Calu3 (cell line): ENCODE data around the gene FAF2. TPM values are rescaled to one million over a fixed set of nuclear protein-coding genes. Genes with fewer than 3 reads are reported as not detected.

Experiments
- BruUV-seq: library from RNA; stranded (reverse); fragments of 400-500 nt; replicated peaks from 2 replicates; lab custom pipeline; 2021; lab: Mats Ljungman, UMichigan
- CTCF ChIA-PET: fragments of 300-600 bp; sonication (Branson Sonifier 250); formaldehyde crosslinking; loops from one replicate; lab custom pipeline; 2022; ENCODE audit warnings: antibody characterized with exemption; lab: Charles Lee
- DNase-seq: peaks from one replicate; pipeline ENCODE4 v3.0.0; 2022
- H3K27ac Mint-ChIP-seq: one replicate; pipeline ENCODE4 v1.8.0; 2022; ENCODE audit warnings: mixed read lengths; ENCODE audit not compliant: unreplicated experiment
- H3K27me3 Mint-ChIP-seq: one replicate; pipeline ENCODE4 v1.8.0; 2022; ENCODE audit warnings: mixed read lengths; ENCODE audit not compliant: unreplicated experiment
- H3K36me3 Mint-ChIP-seq: one replicate; pipeline ENCODE4 v1.8.0; 2022; ENCODE audit warnings: mild to moderate bottlenecking, moderate library complexity, mixed read lengths; ENCODE audit not compliant: insufficient read depth, unreplicated experiment
- H3K4me1 Mint-ChIP-seq: one replicate; pipeline ENCODE4 v1.8.0; 2022; ENCODE audit warnings: mild to moderate bottlenecking, low read depth, mixed read lengths; ENCODE audit not compliant: unreplicated experiment
- H3K4me3 Mint-ChIP-seq: one replicate; pipeline ENCODE4 v1.8.0; 2022; ENCODE audit warnings: mild to moderate bottlenecking, low read depth, moderate library complexity, mixed read lengths; ENCODE audit not compliant: unreplicated experiment
- H3K9me3 Mint-ChIP-seq: one replicate; pipeline ENCODE4 v1.8.0; 2022; ENCODE audit warnings: low read depth, mixed read lengths; ENCODE audit not compliant: unreplicated experiment
- intact Hi-C: fragments of 100-400 bp; cut with micrococcal nuclease; formaldehyde crosslinking; loops from one replicate; pipeline ENCODE4 v1.10.0; 2022; ENCODE audit not compliant: unreplicated experiment
- total RNA-seq: library from RNA; stranded (reverse); gene quantifications from 2 replicates; pipeline ENCODE4 v1.2.3, GENCODE V29; 2022
- TF ChIP-seq, protein P1 (sequence below): fragments of 200-600 bp; IDR thresholded peaks from one replicate; pipeline ENCODE4 v1.8.0; 2022; ENCODE audit warnings: antibody characterized with exemption; ENCODE audit not compliant: unreplicated experiment

Gene FAF2
- total RNA-seq, 1 experiment from 2014 or later: 73.6 TPM

DNA sequence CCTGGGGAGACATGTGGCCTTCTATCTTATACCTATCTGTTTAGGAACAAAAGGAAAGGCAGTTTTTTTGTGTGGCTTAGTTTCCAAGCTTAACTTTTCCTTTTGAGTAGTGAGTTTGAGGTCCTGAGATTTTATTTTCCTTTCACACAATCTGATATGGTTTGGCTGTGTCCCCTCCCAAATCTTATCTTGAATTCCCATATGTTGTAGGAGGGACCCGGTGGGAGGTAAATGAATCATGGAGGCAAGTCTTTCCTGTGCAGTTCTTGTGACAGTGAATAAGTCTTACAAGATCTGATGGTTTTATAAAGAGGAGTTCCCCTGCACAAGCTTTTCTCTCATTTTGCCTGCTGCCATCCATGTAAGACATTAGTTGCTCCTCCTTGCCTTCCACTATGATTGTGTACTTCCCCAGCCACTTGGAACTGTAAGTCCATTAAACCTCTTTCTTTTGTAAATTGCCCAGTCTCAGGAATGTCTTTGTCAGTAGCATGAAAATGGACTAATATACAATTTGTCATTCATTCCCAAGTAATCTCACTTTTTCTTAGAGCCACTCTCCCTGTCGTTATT is 27.1 kb upstream of the FAF2 start:
- DNase-seq: no peak
- H3K4me3 Mint-ChIP-seq: no peak overlapping the region
- peaks cover 17% of the 10 kb centered on the region for H3K36me3 Mint-ChIP-seq
- H3K4me1 Mint-ChIP-seq: peaks cover 46% of the 10 kb centered on the region
- H3K27me3 Mint-ChIP-seq: no peaks in the 10 kb centered on the region
- no peak overlapping the region for H3K27ac Mint-ChIP-seq
- peaks cover 4% of the 10 kb centered on the region for H3K9me3 Mint-ChIP-seq
- CTCF ChIA-PET: no interaction called here
- TF ChIP-seq, protein P1, sequence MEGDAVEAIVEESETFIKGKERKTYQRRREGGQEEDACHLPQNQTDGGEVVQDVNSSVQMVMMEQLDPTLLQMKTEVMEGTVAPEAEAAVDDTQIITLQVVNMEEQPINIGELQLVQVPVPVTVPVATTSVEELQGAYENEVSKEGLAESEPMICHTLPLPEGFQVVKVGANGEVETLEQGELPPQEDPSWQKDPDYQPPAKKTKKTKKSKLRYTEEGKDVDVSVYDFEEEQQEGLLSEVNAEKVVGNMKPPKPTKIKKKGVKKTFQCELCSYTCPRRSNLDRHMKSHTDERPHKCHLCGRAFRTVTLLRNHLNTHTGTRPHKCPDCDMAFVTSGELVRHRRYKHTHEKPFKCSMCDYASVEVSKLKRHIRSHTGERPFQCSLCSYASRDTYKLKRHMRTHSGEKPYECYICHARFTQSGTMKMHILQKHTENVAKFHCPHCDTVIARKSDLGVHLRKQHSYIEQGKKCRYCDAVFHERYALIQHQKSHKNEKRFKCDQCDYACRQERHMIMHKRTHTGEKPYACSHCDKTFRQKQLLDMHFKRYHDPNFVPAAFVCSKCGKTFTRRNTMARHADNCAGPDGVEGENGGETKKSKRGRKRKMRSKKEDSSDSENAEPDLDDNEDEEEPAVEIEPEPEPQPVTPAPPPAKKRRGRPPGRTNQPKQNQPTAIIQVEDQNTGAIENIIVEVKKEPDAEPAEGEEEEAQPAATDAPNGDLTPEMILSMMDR: no peak
- no TSS peak for BruUV-seq
- intact Hi-C loops: no loop called here

- CTCF ChIA-PET: interaction anchor here (0.6 kb wide), 1 partner anchor 882 kb away, joined by 3 read pairs; no protein-coding TSS in a partner anchor
- intact Hi-C loops: no loop called here
- no peak for DNase-seq
Measured at GRCh38 chr5:176424181-176424580, 24.0 kb upstream of the FAF2 start.

DNA sequence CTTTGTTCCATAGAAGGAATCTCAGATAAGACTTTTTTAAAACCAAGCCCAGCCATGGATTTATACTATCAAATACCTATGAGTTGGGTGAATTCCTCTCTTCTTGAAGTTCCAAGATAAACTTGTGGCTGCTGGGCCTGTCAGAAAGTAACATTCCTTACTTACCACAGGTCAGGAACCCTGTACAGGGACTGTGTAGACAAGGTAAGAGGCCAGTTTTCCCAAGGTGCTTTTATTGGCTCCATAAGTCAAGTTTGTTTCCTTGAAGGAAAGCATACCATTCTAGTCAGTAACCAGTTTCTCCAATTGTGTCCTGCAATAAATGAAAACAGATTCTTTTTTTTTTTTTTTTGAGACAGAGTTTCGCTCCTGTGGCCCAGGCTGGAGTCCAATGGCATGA is 23.0 kb upstream of the FAF2 start:
- peaks cover 4% of the 10 kb centered on the region for H3K9me3 Mint-ChIP-seq
- intact Hi-C loops: no loop called here
- CTCF ChIA-PET: no interaction called here
- peaks cover 6% of the 10 kb centered on the region for H3K36me3 Mint-ChIP-seq
- H3K27ac Mint-ChIP-seq: peak overlapping the region; percentile 56
- H3K27me3 Mint-ChIP-seq: no peaks in the 10 kb centered on the region
- H3K4me1 Mint-ChIP-seq: peaks cover 40% of the 10 kb centered on the region
- H3K4me3 Mint-ChIP-seq: no peak overlapping the region
- DNase-seq: peak; percentile 52
- TF ChIP-seq, protein P1: no peak
- no TSS peak for BruUV-seq

More at GRCh38 chr5:176424181-176424580, 24.0 kb upstream of the FAF2 start:
- H3K36me3 Mint-ChIP-seq: peaks cover 6% of the 10 kb centered on the region
- no peak overlapping the region for H3K4me3 Mint-ChIP-seq
- peaks cover 4% of the 10 kb centered on the region for H3K9me3 Mint-ChIP-seq
- no peaks in the 10 kb centered on the region for H3K27me3 Mint-ChIP-seq
- H3K27ac Mint-ChIP-seq: no peak overlapping the region
- no TSS peak for BruUV-seq
- peaks cover 44% of the 10 kb centered on the region for H3K4me1 Mint-ChIP-seq
- TF ChIP-seq, protein P1: no peak

GRCh38 chr5:176425791-176426190 is 22.4 kb upstream of the FAF2 start:
- intact Hi-C loops: no loop called here
- Mint-ChIP-seq H3K36me3 (peaks cover 6% of the 10 kb centered on the region), H3K4me3 (no peak overlapping the region), H3K4me1 (peaks cover 40% of the 10 kb centered on the region), H3K27ac (peak overlapping the region; percentile 56), H3K27me3 (no peaks in the 10 kb centered on the region), H3K9me3 (no peaks in the 10 kb centered on the region)
- no peak for DNase-seq
- no TSS peak for BruUV-seq
- TF ChIP-seq, protein P1: no peak
- CTCF ChIA-PET: no interaction called here
